NOMO-1 (cell line): ENCODE data around the gene BTN3A1.
"Not testable (repeated sequence)": the region's sequence is repeated elsewhere in the genome, so short reads cannot be mapped to it uniquely, and the experiment has no call there.

Source experiments
- DNase-seq, 2 experiments: peaks; one replicate each; lab custom pipeline; 2025; ENCODE audit not compliant: unreplicated experiment in 2 of 2; lab: John Stamatoyannopoulos, UW

Gene BTN3A1

GRCh38 chr6:26401987-26402658, at the start of gene BTN3A1:
Gene BTN3A1, plus strand, starts transcription at chr6:26402275. Its CDS starts 3,289 bp downstream, at chr6:26405564.
- DNase-seq, result peak; percentile 56 to 87

DNA sequence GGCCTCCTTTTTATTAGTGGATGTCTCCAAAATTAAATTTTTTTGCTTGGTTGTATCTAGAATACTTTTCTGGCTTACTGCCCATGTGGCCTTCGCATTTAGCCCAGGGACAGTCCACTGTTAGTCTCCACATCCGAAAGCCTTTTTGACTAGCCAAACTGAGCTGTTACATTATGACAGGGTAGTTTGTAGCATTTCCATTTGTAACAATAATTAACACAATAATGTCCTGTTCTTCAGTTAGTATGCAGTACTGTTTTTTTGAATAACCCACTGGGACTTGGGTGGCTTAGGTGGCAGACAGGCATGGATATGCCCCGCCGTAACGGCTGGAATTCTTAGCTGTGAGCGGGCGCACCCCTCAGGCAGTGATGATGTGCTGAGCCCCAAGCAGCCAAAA, 49.8 kb upstream of the BTN3A1 start:
- no peak for DNase-seq

DNA sequence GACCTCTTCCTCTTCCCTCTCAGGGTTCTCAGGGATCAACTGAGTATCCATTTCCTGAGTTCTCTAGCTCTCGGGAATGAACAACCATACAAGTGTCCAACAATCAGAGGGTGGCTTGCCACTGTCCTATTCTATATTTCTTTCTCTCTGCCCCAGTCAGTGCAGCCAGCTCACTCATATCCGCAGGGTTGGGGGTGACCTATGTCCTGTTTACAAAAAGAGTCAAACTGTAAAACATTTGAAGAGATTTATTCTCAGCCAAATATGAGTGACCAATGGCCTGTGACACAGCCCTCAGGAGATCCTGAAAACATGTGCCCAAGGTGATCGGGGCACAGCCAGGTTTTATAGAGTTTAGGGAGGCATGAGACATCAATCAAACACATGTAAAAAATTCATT, 47.9 kb upstream of the BTN3A1 start:
- DNase-seq, result no peak

- no peak for DNase-seq
These were observed 46.7 kb upstream of the BTN3A1 start for GRCh38 chr6:26355366-26355765.

GRCh38 chr6:26357543-26357942, 44.5 kb upstream of the BTN3A1 start:
- DNase-seq, result not testable (repeated sequence)

- DNase-seq, result peak; percentile 16 to 73
These were observed 43.5 kb upstream of the BTN3A1 start for GRCh38 chr6:26358511-26358981.

DNA sequence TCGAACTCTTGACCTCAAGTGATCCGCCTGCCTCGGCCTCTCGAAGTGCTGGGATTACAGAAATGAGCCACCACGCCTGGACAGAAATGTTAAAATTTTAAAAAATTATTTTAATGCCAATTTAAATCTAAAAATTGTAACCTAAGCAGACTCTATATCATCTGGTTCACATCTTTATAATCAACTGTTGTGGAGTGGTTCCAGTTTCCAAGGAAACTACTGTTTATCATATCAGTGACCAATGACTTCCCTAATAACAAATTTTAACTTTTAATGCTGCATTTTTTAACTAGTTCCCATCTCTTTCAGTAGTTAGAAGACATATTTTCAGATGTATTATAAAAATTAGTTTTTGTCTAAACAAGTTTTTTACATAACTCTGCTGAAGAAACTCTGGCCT, 42.3 kb upstream of the BTN3A1 start:
- DNase-seq, result no peak

DNA sequence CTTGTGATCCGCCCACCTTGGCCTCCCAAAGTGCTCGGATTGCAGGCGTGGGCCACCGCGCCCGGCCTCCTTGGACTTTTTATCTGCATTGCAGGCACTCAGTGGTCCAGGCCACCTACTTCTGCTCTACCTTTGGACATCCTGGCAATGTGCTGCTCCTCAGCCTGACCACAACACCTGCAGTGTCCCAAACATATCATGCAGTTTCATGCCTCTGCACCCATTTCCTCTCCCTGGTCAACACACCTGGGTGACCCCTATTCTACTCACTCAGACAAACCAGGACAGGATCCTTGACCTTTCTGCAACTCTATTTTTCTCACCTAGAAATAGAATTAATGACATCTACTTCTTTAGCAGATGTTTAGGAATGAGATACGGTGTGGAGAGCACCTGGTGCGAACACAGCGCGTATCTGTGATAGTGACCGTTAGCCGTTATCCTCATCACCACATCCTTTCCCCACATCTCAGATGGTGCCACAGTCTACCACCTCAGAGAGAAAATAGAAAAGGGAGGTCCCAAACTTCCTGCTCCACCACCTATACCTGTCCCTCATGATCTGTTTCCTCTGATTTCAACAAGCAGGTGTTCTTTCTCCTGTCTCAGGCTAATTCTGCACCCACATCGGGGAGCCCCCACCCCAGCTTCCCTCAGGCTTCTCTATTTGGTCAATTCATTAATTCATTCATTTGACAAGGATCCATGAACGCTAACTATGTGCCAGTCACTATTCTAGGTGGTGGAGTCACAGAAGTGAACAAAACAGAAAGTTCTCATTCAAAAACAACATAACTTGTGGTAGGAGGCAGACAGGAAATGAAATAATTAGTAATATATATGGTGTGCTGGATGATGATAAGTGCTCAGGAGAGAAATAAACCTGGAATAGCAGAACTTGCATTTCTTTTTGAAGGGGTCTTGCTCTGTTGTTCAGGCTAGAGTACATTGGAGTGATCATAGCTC, 41.3 kb upstream of the BTN3A1 start:
- DNase-seq, result no peak

GRCh38 chr6:26361544-26361943, 40.5 kb upstream of the BTN3A1 start:
- DNase-seq, result no peak

DNA sequence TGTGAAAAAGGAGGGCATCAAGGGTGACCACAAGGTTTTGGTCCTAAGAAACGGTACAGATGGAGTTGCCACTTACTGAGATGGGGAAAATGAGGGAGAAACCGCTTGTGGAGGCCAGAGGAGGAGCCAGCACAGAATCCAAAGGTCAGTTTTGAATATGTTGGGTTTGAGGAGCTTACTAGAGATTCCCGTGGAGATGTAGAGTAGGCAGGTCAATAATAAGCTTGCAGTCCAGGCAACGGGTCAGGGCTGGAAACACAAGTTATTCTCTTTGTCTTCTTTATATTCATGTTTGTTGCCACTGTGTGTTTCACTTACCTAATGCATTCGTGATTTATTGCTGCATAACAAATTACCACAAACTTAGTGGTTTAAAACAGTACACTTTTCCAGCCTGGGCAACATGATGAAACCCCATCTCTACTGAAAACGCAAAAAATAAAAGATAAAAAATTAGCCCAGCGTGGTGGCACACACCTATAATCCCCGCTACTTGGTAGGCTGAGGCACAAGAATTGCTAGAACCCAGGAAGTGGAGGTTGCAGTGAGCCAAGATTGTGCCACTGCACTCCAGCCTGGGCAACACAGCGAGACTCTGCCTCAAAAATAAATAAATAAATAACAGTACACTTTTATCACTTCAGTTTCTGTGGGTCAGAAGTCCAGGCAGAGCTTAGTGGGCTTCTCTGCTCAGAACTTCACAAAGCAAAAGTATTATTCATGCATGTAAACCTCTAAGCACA, 39.8 kb upstream of the BTN3A1 start:
- DNase-seq, result no peak

DNA sequence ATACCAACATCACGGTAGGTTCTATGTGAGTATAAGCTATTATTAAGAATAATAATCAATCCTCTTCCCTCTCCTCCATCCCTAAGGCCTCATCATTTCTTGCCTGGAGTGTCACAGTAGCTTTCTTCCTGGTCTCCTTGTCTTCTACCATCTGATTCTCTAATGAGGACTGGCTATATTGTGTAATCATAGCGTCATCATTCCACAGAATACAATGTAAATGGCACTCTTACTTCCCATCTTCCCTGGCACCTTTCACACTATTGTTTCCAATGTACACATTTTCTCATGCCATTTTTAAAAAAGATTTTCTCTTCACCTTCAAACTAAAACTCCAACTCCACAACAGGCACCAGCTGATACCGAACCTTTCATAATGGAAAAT, 39.2 kb upstream of the BTN3A1 start:
- peak in 1 of 2 experiments; percentile 12 for DNase-seq

DNA sequence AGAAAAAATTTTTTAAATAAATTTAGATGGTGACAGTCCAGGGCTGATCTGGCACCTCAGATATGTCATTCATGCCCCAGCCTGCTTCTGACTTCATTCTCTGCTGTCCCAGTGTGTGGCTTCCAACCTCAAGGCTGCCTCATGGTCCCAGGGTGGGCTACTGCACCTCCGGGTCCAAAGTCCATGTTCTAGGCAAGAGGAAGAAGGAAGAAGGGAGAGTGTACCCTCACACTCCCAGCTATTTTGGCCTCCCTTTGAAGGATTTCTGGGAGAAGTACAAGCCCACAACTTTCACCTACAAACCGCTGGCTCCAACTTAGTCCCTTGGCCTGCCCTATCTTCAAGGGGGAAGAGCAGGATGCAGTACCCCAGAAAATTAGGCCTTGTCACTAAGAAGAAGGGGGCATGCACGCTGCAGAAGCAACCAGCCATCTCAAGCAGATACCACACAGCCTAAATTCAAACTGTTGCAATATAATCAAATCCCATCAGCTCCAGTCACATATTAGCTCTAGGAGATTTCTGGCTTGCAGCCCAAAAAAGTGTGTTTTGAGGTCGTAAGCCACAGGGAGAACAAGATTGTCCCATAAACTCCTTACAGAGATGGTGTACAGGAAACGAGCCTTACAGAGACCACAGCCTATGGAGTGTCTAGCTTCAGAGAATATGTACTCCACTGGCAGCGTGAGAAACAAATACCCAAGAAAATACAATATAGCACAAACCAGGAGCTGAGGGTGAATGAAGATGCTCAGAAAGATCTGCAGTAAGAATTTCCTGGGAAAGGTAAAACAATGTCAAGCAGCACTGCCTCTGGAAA, 38.0 kb upstream of the BTN3A1 start:
- no peak for DNase-seq

DNA sequence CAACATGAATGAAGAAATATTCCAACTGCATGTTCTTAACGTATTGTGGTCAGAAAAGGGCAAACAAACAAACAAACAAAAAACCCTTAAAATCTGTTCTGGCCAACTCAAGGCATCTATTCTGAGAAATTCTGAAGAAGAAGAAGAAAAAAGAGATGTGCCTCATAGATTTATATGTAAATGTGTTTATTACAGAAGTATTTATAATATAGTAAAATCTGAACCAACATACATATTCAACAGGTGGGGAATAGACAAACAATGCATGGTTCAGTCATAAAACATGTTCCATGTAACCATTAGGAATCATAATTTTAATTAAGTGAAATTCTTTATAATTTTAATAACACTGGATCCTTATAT, 36.5 kb upstream of the BTN3A1 start:
- no peak for DNase-seq

- peak in 1 of 2 experiments; percentile 13 for DNase-seq
These were observed 35.6 kb upstream of the BTN3A1 start for GRCh38 chr6:26366504-26366903.

DNA sequence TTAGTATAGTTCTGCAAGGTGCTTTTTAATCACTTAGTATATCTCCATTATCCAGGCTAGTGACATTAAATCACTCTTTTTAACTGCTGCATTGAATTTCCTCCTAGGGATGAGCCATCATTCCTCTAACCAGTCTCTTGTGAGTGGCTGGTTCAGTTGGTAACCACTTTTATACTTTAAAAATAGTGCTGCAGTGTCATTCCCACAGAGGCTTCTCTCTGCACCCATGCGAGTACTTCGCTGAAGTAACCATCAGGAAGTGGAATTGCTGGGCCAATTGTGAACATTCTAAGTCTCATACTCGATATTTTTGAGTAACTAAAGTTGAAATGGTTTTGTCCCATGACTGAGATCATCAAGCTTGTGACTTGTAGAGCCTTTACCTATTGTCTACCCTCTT, 35.0 kb upstream of the BTN3A1 start:
- DNase-seq, result peak in 1 of 2 experiments; percentile 65

DNA sequence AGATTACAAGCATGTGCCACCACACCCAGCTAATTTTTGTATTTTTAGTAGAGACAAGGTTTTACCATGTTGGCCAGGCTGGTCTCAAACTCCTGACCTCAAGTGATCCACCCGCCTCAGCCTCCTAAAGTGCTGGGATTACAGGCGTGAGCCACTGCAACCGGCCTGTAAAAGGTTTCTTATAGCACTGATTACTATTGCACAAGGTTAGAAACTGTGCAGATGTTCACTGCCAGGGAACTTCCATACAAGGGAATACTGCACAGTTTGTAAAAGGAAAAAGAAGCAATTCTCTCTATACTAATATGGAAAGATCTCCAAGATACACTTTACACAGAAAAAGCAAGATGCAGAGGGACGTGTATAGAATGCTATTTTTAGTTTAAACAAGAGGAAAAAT, 30.3 kb upstream of the BTN3A1 start:
- DNase-seq, result not testable (repeated sequence)

DNA sequence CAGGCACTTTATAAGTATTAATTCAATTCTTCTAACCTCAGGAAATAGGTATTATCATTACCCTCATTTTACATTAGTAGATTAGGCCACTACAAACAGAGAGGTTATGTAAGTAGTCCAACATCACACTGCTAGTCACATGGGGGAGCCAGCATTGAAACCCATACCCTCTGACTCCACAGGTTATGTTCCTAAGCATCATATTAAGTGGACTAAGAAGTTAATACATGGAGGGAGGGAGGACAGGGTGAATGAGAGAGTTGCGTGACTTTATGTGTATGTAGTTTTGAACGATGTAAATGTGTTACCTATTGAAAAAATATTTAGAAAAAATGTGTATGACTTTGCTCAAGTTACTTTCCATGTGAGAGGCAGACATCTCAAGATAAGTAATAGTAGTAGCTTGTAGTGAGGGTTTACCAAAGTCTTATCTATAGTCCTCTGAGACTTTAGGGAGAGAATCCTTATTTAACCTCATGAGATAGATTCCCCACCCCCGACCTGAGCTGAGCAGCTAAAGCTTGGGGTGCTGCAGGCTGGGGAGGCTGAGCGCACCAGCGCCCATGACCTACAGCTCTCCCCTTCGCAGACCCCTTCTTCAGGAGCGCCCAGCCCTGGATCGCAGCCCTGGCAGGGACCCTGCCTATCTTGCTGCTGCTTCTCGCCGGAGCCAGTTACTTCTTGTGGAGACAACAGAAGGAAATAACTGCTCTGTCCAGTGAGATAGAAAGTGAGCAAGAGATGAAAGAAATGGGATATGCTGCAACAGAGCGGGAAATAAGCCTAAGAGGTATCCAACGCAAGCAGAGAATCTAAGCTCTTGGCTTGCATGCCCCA, 29.5 kb upstream of the BTN3A1 start:
- no peak for DNase-seq

- no peak for DNase-seq
These were observed 26.8 kb upstream of the BTN3A1 start for GRCh38 chr6:26375270-26375669.

DNA sequence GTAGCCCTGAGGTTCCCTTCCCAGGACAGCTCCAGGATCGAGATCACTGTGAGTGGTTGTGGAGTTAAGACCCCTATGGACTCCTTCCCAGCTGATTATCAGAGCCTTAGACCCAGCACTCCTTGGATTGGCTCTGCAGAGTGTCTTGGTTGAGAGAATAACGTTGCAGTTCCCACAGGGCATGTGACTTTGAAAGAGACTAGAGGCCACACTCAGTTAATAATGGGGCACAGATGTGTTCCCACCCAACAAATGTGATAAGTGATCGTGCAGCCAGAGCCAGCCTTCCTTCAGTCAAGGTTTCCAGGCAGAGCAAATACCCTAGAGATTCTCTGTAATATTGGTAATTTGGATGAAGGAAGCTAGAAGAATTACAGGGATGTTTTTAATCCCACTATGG, 24.4 kb upstream of the BTN3A1 start:
- DNase-seq, result no peak
